ENCODE measurements around the gene FTSJ1.

The FTSJ1 gene

GRCh38 chrX:48480142-48480541 lies 4.1 kb downstream of the FTSJ1 start:
- H3K27ac Mint-ChIP-seq, result peak overlapping the region; percentile 93
- H3K27me3 Mint-ChIP-seq, result no peaks in the 10 kb centered on the region
- H3K4me1 Mint-ChIP-seq, result peaks cover 25% of the 10 kb centered on the region
- H3K36me3 Mint-ChIP-seq, result peaks cover 14% of the 10 kb centered on the region
- H3K4me3 Mint-ChIP-seq, result no peak overlapping the region
- no peaks in the 10 kb centered on the region for H3K9me3 Mint-ChIP-seq

- H3K4me1 Mint-ChIP-seq, result peaks cover 24% of the 10 kb centered on the region
- peak overlapping the region; percentile 93 for H3K27ac Mint-ChIP-seq
- H3K27me3 Mint-ChIP-seq, result no peaks in the 10 kb centered on the region
- no peak overlapping the region for H3K4me3 Mint-ChIP-seq
- no peaks in the 10 kb centered on the region for H3K9me3 Mint-ChIP-seq
- H3K36me3 Mint-ChIP-seq, result peaks cover 14% of the 10 kb centered on the region
These were observed 4.6 kb downstream of the FTSJ1 start for GRCh38 chrX:48480583-48480982.

- Mint-ChIP-seq H3K4me3 (no peak overlapping the region), H3K36me3 (peaks cover 10% of the 10 kb centered on the region), H3K27ac (no peak overlapping the region), H3K4me1 (peaks cover 15% of the 10 kb centered on the region), H3K27me3 (no peaks in the 10 kb centered on the region), H3K9me3 (no peaks in the 10 kb centered on the region)
These were observed 6.5 kb downstream of the FTSJ1 start for GRCh38 chrX:48482526-48482925.

DNA sequence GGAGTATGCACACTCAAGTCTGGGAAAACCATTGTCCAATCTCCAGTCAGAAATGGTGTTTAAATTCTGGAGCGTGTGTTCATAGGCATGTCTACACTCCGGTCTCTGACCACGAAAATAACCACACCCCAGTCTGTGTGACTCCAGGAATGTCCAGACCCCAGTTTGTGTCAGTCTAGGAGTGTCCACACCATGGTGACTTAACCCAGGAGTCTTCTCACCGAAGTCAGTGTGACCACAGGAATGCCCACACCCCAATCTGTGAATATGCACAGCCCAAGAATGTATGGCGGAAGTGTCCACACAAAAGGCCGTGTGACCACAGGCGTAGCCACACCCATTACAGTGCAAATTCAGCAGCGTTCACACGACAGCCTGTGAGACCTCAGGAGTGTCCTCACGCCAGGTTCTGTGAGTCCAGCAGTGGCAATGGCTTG lies 11.4 kb downstream of the FTSJ1 start:
- H3K27ac Mint-ChIP-seq, result no peak overlapping the region
- H3K36me3 Mint-ChIP-seq, result no peaks in the 10 kb centered on the region
- H3K9me3 Mint-ChIP-seq, result no peaks in the 10 kb centered on the region
- no peaks in the 10 kb centered on the region for H3K27me3 Mint-ChIP-seq
- H3K4me3 Mint-ChIP-seq, result no peak overlapping the region
- H3K4me1 Mint-ChIP-seq, result no peaks in the 10 kb centered on the region

DNA sequence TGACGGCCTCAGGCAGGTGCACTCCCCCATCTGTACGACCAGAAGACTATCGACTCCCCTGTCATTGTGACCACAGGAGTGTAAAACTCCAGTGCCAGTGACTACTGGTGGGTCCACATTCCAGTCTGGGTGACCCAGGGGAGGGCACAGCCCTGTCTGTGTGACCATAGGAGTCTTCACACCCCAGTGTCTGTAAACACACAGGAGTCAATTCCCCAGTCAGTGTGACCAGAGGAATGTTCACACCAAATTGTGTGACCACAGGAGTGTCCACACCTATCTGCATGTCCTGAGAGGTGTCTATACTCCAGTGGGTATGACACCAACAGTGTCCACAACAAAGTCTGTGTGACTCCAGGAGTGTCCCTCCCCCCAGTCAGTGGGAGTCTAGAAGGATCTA lies 12.0 kb downstream of the FTSJ1 start:
- Mint-ChIP-seq H3K9me3 (no peaks in the 10 kb centered on the region), H3K36me3 (no peaks in the 10 kb centered on the region), H3K4me1 (no peaks in the 10 kb centered on the region), H3K27ac (no peak overlapping the region), H3K4me3 (no peak overlapping the region), H3K27me3 (no peaks in the 10 kb centered on the region)

- no peaks in the 10 kb centered on the region for H3K9me3 Mint-ChIP-seq
- H3K4me1 Mint-ChIP-seq, result no peaks in the 10 kb centered on the region
- H3K4me3 Mint-ChIP-seq, result no peak overlapping the region
- H3K36me3 Mint-ChIP-seq, result no peaks in the 10 kb centered on the region
- H3K27ac Mint-ChIP-seq, result no peak overlapping the region
- no peaks in the 10 kb centered on the region for H3K27me3 Mint-ChIP-seq
These were observed 13.3 kb downstream of the FTSJ1 start for GRCh38 chrX:48489296-48489695.

GRCh38 chrX:48489892-48490291 lies 13.9 kb downstream of the FTSJ1 start:
- H3K4me1 Mint-ChIP-seq, result no peaks in the 10 kb centered on the region
- no peaks in the 10 kb centered on the region for H3K36me3 Mint-ChIP-seq
- H3K27ac Mint-ChIP-seq, result no peak overlapping the region
- H3K27me3 Mint-ChIP-seq, result no peaks in the 10 kb centered on the region
- H3K4me3 Mint-ChIP-seq, result no peak overlapping the region
- no peaks in the 10 kb centered on the region for H3K9me3 Mint-ChIP-seq

DNA sequence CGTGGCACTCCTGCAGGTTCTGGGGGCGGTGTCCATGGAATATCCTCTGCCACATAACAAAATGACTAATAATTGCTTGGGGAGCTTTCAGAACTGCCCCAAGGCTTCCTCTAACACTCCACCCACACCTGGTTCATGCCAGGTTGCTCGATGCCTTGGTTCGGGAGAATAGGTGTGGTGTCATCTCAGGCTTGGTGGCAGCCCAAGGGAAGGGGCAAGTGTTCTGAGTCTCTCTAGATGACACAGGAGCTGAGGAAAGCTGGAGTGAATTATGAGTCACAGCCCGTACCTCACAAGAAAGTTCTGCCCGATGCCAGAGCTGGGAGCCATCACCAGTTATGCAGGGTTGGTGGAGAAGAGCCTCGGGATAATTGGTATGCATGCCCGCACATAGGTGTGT lies 14.7 kb downstream of the FTSJ1 start:
- no peak overlapping the region for H3K27ac Mint-ChIP-seq
- no peaks in the 10 kb centered on the region for H3K27me3 Mint-ChIP-seq
- no peaks in the 10 kb centered on the region for H3K9me3 Mint-ChIP-seq
- H3K4me1 Mint-ChIP-seq, result no peaks in the 10 kb centered on the region
- H3K36me3 Mint-ChIP-seq, result no peaks in the 10 kb centered on the region
- H3K4me3 Mint-ChIP-seq, result no peak overlapping the region

DNA sequence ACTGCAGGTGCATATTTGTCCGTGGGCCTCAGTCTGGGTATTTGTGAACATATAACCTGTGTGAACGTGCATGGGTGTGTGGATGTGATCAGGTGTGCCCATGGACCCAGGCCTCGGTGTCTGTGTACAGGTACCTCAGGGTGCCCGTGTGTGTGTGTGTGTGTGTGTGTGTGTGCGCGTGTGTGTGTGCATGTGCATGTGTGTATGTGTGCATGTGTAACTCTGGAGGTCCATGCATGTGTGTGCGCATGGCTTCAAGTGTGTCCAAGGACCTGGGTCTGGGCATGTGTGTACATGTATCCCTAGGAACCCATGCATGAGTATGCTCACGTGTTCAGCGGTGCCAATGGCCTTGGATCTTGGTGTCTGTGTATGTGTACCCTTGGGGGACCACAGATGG lies 15.8 kb downstream of the FTSJ1 start:
- no peaks in the 10 kb centered on the region for H3K4me1 Mint-ChIP-seq
- H3K4me3 Mint-ChIP-seq, result no peak overlapping the region
- no peak overlapping the region for H3K27ac Mint-ChIP-seq
- H3K36me3 Mint-ChIP-seq, result no peaks in the 10 kb centered on the region
- H3K9me3 Mint-ChIP-seq, result no peaks in the 10 kb centered on the region
- no peaks in the 10 kb centered on the region for H3K27me3 Mint-ChIP-seq

- Mint-ChIP-seq H3K27me3 (no peaks in the 10 kb centered on the region), H3K4me1 (no peaks in the 10 kb centered on the region), H3K27ac (no peak overlapping the region), H3K36me3 (no peaks in the 10 kb centered on the region), H3K9me3 (no peaks in the 10 kb centered on the region), H3K4me3 (no peak overlapping the region)
These were observed 16.4 kb downstream of the FTSJ1 start for GRCh38 chrX:48492293-48492910.

GRCh38 chrX:48493890-48494364 lies 17.9 kb downstream of the FTSJ1 start:
- Mint-ChIP-seq H3K4me3 (no peak overlapping the region), H3K4me1 (no peaks in the 10 kb centered on the region), H3K9me3 (no peaks in the 10 kb centered on the region), H3K27me3 (no peaks in the 10 kb centered on the region), H3K27ac (no peak overlapping the region), H3K36me3 (no peaks in the 10 kb centered on the region)

DNA sequence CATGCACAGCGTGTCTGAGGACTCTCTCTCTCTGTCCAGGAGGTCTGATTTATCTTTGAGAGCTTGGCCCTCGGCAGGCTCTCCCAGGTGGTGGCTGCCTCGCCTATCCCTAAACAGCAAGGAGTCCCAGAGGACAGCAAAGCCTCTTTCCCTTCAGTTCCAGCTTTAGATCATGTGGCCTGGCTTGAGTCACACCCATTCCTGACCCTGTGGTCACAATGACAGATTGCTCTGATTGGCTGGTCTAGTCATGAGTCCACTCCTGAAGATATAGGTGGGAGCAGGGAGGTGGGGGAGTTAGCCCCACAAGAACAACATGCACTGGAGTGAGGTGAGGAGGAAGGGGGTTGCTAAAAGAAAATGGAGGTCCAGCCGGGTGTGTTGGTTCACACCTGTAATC lies 20.7 kb downstream of the FTSJ1 start:
- no peak overlapping the region for H3K27ac Mint-ChIP-seq
- no peaks in the 10 kb centered on the region for H3K4me1 Mint-ChIP-seq
- no peak overlapping the region for H3K4me3 Mint-ChIP-seq
- no peaks in the 10 kb centered on the region for H3K36me3 Mint-ChIP-seq
- no peaks in the 10 kb centered on the region for H3K9me3 Mint-ChIP-seq
- no peaks in the 10 kb centered on the region for H3K27me3 Mint-ChIP-seq

- Mint-ChIP-seq H3K27me3 (no peaks in the 10 kb centered on the region), H3K9me3 (no peaks in the 10 kb centered on the region), H3K4me1 (no peaks in the 10 kb centered on the region), H3K4me3 (no peak overlapping the region), H3K36me3 (no peaks in the 10 kb centered on the region), H3K27ac (no peak overlapping the region)
These were observed 21.9 kb downstream of the FTSJ1 start for GRCh38 chrX:48497871-48498270.

DNA sequence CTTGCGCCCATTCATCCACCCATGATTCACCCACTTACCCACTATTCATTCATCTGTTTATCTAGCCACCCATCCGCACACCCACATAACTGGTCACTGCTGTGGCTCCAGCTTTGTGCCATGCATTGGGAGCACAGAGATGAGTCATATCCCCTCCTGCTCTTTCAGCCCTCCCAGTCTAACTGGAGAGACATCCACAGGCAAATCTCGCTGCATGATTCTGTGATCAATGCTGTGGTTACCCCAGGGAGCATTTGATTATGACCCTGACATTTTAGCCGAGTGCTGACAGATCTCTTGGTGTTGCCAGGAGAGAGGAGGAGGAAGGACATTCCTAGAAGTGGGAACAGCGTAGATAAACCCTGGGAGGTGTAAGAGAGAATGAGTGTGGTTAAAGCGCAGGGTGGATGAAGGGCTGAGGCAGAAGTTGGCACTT lies 22.4 kb downstream of the FTSJ1 start:
- Mint-ChIP-seq H3K4me1 (no peaks in the 10 kb centered on the region), H3K4me3 (no peak overlapping the region), H3K27me3 (no peaks in the 10 kb centered on the region), H3K36me3 (no peaks in the 10 kb centered on the region), H3K9me3 (no peaks in the 10 kb centered on the region), H3K27ac (no peak overlapping the region)

- H3K4me3 Mint-ChIP-seq, result no peak overlapping the region
- H3K36me3 Mint-ChIP-seq, result no peaks in the 10 kb centered on the region
- H3K27ac Mint-ChIP-seq, result no peak overlapping the region
- H3K9me3 Mint-ChIP-seq, result no peaks in the 10 kb centered on the region
- H3K4me1 Mint-ChIP-seq, result peaks cover under 1% of the 10 kb centered on the region
- no peaks in the 10 kb centered on the region for H3K27me3 Mint-ChIP-seq
These were observed 28.3 kb downstream of the FTSJ1 start for GRCh38 chrX:48504261-48504660.

DNA sequence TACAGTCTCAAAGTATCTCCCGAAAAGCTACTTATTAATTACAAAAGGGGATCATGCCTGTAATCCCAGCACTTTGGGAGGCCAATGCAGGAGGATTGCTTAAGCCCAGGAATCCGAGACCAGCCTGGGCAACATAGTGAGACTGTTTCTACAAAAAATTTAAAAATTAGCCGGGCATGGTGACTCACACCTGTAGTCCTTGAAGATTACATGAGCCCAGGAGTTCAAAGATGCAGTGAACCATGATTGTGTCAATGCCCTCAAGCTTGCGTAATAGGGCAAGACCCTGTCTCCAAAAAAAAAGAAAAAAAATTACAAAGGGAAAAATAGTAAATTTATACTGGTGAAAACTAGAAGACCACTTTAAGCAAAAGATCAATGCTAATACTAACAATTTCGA lies 29.5 kb downstream of the FTSJ1 start:
- Mint-ChIP-seq H3K36me3 (no peaks in the 10 kb centered on the region), H3K27me3 (no peaks in the 10 kb centered on the region), H3K27ac (no peak overlapping the region), H3K4me1 (peaks cover 11% of the 10 kb centered on the region), H3K9me3 (no peaks in the 10 kb centered on the region), H3K4me3 (no peak overlapping the region)

DNA sequence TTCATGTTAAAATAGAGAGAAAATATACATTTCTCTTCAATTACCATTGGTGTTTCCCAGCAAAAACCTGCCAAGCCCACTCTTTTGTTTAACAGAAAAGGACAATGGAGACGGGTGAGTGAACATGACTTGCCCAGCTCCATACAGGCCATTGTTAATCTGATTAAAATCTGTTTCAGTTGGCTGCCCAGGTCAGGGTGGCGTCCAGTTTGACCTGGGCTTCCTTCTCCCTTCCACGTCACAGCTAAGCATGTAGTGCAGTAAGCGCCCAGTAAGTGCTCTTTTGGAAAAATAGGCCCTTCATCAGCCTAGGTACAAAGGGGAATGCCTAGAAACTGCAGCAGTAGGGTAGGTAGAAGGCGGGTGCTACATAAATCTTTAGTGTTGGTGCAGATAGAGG lies 31.2 kb downstream of the FTSJ1 start:
- peaks cover 22% of the 10 kb centered on the region for H3K4me1 Mint-ChIP-seq
- H3K27me3 Mint-ChIP-seq, result no peaks in the 10 kb centered on the region
- H3K27ac Mint-ChIP-seq, result peak overlapping the region; percentile 66
- peaks cover 3% of the 10 kb centered on the region for H3K36me3 Mint-ChIP-seq
- H3K4me3 Mint-ChIP-seq, result peak overlapping the region; percentile 54
- H3K9me3 Mint-ChIP-seq, result no peaks in the 10 kb centered on the region

All from activated naive CD4-positive, alpha-beta T cell treated with anti-CD3 and anti-CD28 coated beads, Interleukin-2, amount 50 U/mL, for 24 hours (primary cell).